CD4-positive, CD25-positive, alpha-beta regulatory T cell (primary cell): ENCODE results near the gene IFI16. TPM values are rescaled to one million over a fixed set of nuclear protein-coding genes. Genes with fewer than 3 reads are reported as not detected.

Experiments
- ATAC-seq, 2 donors: fragments of 150-1000 bp; cut with Tn5 transposase; one replicate each; pipeline ENCODE4 v1.10.0; 2021; ENCODE audit warnings: low read depth in 2 of 2, moderate number of reproducible peaks in 2 of 2, moderate library complexity in 1 of 2
- DNase-seq, 3 donors: peaks; one replicate each; pipeline versions ENCODE4 v3.0.0 to v3.0.0-alpha.2; 2012 to 2022; ENCODE audit warnings: mixed read lengths in 1 of 3
- H3K27ac ChIP-seq: one replicate; pipeline ENCODE4 v1.7.0; 2013; ENCODE audit warnings: mild to moderate bottlenecking, low read length; ENCODE audit not compliant: insufficient read depth, poor library complexity, severe bottlenecking
- H3K27me3 ChIP-seq: one replicate; pipeline ENCODE4 v1.7.0; 2013; ENCODE audit warnings: low read length; ENCODE audit not compliant: control insufficient read depth, insufficient read depth
- H3K36me3 ChIP-seq: one replicate; pipeline ENCODE4 v1.7.0; 2013; ENCODE audit warnings: mild to moderate bottlenecking, low read length, moderate library complexity; ENCODE audit not compliant: control insufficient read depth, insufficient read depth
- H3K4me1 ChIP-seq: 2 replicates; pipeline ENCODE4 v1.7.0; 2013; ENCODE audit warnings: mild to moderate bottlenecking, low read length; ENCODE audit not compliant: insufficient read depth, control insufficient read depth, poor library complexity, severe bottlenecking
- H3K4me3 ChIP-seq: one replicate; pipeline ENCODE4 v1.7.0; 2013; ENCODE audit warnings: low read depth, mild to moderate bottlenecking, low read length, moderate library complexity
- H3K9me3 ChIP-seq, 2 experiments: 1 replicate in 1 of 2; 2 replicates in 1 of 2; pipeline ENCODE4 v1.7.0; 2013; ENCODE audit warnings: low read length in 2 of 2, mild to moderate bottlenecking in 1 of 2, moderate library complexity in 1 of 2; ENCODE audit not compliant: control insufficient read depth in 2 of 2
- H3K27ac Mint-ChIP-seq, 3 donors: one replicate each; pipeline ENCODE4 v1.8.0; 2020 to 2022; ENCODE audit warnings: mild to moderate bottlenecking in 3 of 3, mixed read lengths in 3 of 3, moderate library complexity in 2 of 3
- H3K27me3 Mint-ChIP-seq: one replicate; pipeline ENCODE4 v1.8.0; 2022; ENCODE audit warnings: mild to moderate bottlenecking, mixed read lengths
- H3K36me3 Mint-ChIP-seq: one replicate; pipeline ENCODE4 v1.8.0; 2020; ENCODE audit warnings: mixed read lengths
- H3K4me1 Mint-ChIP-seq, 4 donors: one replicate each; pipeline ENCODE4 v1.8.0; 2020 to 2022; ENCODE audit warnings: mixed read lengths in 4 of 4, mild to moderate bottlenecking in 1 of 4
- H3K4me3 Mint-ChIP-seq, 4 donors: one replicate each; pipeline ENCODE4 v1.8.0; 2020 to 2022; ENCODE audit warnings: mild to moderate bottlenecking in 4 of 4, mixed read lengths in 4 of 4, moderate library complexity in 3 of 4
- H3K9me3 Mint-ChIP-seq, 7 donors: one replicate each; pipeline ENCODE4 v1.8.0; 2020 to 2022; ENCODE audit warnings: mixed read lengths in 7 of 7, mild to moderate bottlenecking in 3 of 7, moderate library complexity in 2 of 7
- polyA plus RNA-seq, 4 donors: library from polyadenylated mRNA; unstranded; fragments of 300-500 nt; fragmentation: Illumina TruSeq; gene quantifications; one replicate each; pipeline ENCODE4 v1.2.3, GENCODE V29; 2021
- total RNA-seq: library from RNA; stranded (reverse); gene quantifications from one replicate; pipeline ENCODE4 v1.2.3, GENCODE V29; 2022

The IFI16 gene
- total and polyA plus RNA-seq, 5 donors from 2014 or later = 90.4 to 130 (median 108) TPM

DNA sequence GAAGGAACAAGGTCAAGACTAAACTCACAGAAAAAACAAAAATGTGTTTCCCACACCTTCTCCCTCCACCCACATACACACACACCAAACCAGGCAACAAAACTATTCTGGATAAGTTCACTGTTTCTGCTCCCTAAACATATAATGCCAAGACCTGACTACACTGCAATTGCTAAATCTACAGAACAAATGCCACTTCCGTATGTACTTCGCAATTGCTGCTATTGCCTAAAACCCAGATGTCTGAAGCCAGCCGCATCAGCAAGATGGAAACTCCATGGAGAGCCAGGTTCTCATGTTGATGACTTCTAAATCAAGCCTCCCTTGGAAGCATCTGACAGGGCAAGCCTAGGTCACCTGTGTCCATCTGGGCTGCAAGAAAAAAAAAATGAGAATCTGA, 75.2 kb downstream of the IFI16 start:
- H3K27me3 ChIP-seq = peaks cover 2% of the 10 kb centered on the region
- Mint-ChIP-seq H3K36me3 (no peaks in the 10 kb centered on the region), H3K4me3 (no peak overlapping the region), H3K27me3 (peaks cover 9% of the 10 kb centered on the region), H3K9me3 (peaks cover 0 to 1% (median 0%) of the 10 kb centered on the region in 7 donors), H3K27ac (no peak overlapping the region), H3K4me1 (peaks cover 0 to 6% (median 2%) of the 10 kb centered on the region in 4 donors)
- H3K4me1 ChIP-seq = no peaks in the 10 kb centered on the region
- ATAC-seq = no peak
- no peak overlapping the region for H3K27ac ChIP-seq
- no peaks in the 10 kb centered on the region for H3K36me3 ChIP-seq
- no peaks in the 10 kb centered on the region for H3K9me3 ChIP-seq
- H3K4me3 ChIP-seq = no peak overlapping the region
- no peak for DNase-seq

DNA sequence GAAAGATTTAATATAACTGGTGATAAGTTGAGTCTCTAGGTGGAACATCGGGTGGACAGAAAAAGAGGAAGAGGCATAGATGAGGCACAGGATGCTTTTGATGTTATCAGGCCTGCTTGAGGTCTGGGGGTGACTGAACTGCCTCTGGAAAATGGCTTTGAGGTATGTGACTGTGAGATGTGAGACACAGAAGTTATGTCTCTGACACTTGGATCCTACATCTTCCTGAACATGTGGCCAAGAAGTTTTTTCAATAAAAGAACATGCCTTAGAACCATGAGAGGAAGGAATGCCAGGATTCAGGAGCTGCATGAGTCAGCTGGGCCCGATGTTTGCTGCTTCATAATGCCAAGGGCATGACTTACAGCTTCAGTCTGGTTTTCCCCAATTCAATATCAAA, 78.3 kb downstream of the IFI16 start:
- Mint-ChIP-seq H3K9me3 (peaks cover 0 to under 1% (median 0%) of the 10 kb centered on the region in 7 donors), H3K4me3 (no peak overlapping the region), H3K36me3 (no peaks in the 10 kb centered on the region), H3K27me3 (peaks cover 2% of the 10 kb centered on the region), H3K27ac (no peak overlapping the region), H3K4me1 (peaks cover 5 to 16% (median 11%) of the 10 kb centered on the region in 4 donors)
- DNase-seq (no peak), ATAC-seq (no peak)
- Histone ChIP-seq H3K27ac (no peak overlapping the region), H3K36me3 (no peaks in the 10 kb centered on the region), H3K27me3 (no peaks in the 10 kb centered on the region), H3K9me3 (no peaks in the 10 kb centered on the region), H3K4me1 (no peaks in the 10 kb centered on the region), H3K4me3 (no peak overlapping the region)

DNA sequence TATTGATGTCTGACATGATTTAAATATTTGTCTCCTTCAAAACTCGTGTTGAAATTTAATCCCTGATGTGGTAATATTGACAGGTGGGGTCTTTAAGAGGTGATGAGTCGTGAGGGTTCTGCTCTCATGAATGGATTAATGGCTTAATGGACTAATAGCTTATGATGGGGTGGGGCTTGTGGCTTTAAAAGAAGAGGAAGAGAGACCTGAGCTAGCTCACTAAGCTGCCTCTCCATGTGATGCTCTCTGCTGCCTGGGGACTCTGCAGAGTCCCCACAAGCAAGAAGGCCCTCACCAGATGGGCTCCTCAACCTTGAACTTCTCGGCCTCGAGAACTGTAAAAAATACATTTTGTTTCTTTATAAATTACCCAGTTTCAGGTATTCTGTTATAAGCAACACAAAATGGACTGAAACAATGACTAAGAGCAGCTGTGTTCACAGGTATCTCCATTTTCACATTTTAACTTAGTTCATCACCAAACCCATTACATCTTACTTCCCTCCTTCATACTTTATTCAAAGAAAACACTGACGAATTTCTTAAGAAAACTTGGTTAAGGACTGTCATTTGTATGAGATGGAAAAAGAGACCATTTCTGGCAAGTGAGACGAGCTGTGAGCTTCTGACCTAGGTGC, 79.0 kb downstream of the IFI16 start:
- Mint-ChIP-seq H3K4me3 (no peak overlapping the region), H3K9me3 (no peaks in the 10 kb centered on the region), H3K4me1 (peaks cover 5 to 16% (median 11%) of the 10 kb centered on the region in 4 donors), H3K27me3 (no peaks in the 10 kb centered on the region), H3K36me3 (no peaks in the 10 kb centered on the region), H3K27ac (no peak overlapping the region)
- no peak overlapping the region for H3K27ac ChIP-seq
- H3K4me3 ChIP-seq = no peak overlapping the region
- H3K9me3 ChIP-seq = no peaks in the 10 kb centered on the region
- ATAC-seq = no peak
- no peaks in the 10 kb centered on the region for H3K36me3 ChIP-seq
- H3K27me3 ChIP-seq = no peaks in the 10 kb centered on the region
- H3K4me1 ChIP-seq = no peaks in the 10 kb centered on the region
- no peak for DNase-seq

DNA sequence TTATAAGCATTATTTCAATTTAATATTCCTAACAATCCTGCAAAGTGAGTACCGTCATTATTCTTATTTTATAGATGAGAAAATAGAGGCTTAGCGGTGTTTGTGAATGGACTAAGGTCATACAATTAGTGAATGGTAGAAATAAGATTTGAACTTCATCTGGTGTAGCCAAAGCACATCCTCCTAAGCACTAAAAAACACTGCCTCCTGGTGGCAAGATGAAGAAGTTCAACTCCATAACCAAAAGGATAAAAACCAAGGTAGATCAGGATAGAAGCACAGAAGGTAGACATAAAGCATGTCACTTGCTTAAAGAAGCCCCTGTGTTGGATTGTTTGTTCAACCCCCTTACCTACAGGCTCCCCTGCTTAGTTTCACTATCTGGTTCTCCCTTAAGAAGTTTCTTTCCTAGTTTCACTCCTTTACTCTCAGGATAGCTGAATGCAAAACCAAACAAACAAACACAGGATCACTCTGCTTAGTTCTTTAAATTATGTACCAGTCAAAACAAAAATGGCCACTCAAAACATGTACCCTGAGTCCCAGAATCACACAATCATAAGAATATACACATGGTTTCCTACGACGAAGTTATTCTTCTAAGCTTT, 79.6 kb downstream of the IFI16 start:
- Histone ChIP-seq H3K36me3 (no peaks in the 10 kb centered on the region), H3K9me3 (no peaks in the 10 kb centered on the region), H3K27me3 (no peaks in the 10 kb centered on the region), H3K27ac (no peak overlapping the region), H3K4me1 (no peaks in the 10 kb centered on the region), H3K4me3 (no peak overlapping the region)
- Mint-ChIP-seq H3K9me3 (no peaks in the 10 kb centered on the region), H3K27ac (no peak overlapping the region), H3K4me1 (peaks cover 5 to 16% (median 11%) of the 10 kb centered on the region in 4 donors), H3K36me3 (no peaks in the 10 kb centered on the region), H3K27me3 (no peaks in the 10 kb centered on the region), H3K4me3 (no peak overlapping the region)
- DNase-seq (peak in 2 of 3 donors; percentile 34 to 58), ATAC-seq (no peak)

DNA sequence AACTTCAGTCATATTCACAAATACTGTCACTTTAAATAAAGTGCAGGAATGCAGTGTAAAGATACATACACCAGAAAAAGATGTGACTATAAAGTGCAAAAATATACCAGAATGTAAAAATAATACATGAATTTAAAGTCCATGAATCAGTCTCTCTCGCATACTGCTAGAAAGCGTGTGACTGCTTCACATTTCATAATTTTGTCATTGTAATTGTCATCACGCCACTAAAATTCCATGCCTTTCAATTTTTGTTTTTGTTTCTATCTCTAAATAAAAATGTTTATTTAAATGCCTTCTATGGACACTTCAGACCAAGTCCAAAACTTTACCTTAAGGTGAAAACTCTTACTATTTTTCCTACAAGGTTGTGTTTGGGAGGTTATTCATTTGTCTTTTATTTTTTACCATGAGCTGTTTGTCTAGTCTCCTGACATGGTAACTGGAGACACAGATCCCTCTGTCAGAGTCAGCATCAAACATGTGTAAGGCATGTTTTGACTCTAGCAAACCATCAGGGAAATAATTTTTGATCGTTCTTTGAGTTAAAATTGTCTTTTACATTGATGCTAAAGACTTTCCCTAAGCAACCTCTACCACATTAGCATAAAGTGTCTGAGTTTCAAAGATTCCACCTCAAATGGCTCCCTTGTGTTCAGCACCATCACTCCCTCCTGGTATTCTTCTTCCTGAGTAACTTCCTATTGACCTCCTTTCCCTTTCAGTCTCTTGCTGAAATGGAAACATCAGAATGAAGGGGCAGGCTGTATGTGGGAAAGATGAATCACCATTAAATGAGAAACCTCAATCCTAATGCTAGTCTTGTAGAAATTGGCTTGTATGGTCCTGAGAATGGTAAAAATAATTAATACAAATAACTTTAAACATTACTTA, 80.8 kb downstream of the IFI16 start:
- H3K4me3 Mint-ChIP-seq = no peak overlapping the region
- Histone ChIP-seq H3K27ac (no peak overlapping the region), H3K4me3 (no peak overlapping the region), H3K36me3 (no peaks in the 10 kb centered on the region), H3K9me3 (no peaks in the 10 kb centered on the region), H3K27me3 (no peaks in the 10 kb centered on the region), H3K4me1 (no peaks in the 10 kb centered on the region)
- no peaks in the 10 kb centered on the region for H3K27me3 Mint-ChIP-seq
- H3K36me3 Mint-ChIP-seq = no peaks in the 10 kb centered on the region
- no peak for DNase-seq
- no peaks in the 10 kb centered on the region for H3K9me3 Mint-ChIP-seq
- H3K27ac Mint-ChIP-seq = peak overlapping the region in 1 of 3 donors; percentile 27
- ATAC-seq = no peak
- H3K4me1 Mint-ChIP-seq = peaks cover 5 to 16% (median 11%) of the 10 kb centered on the region in 4 donors

DNA sequence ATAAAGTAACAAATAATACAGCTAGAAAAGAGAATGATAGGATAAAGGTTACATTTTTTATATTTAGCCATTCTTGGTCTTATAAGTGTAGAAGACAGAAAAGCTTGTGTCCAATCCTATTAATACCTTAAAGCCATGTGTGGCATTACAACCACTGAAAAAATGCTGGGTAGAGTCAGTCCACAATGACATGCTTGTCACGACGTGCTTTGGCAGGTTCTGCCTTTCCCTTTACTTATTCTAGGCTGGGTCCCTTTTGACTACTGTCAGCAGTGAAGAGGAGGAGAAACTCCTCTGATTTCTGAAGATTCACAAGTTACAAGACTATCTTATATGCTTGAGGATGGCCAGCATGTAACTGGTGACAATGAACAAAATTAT, 81.5 kb downstream of the IFI16 start:
- Mint-ChIP-seq H3K4me1 (peaks cover 5 to 16% (median 11%) of the 10 kb centered on the region in 4 donors), H3K4me3 (no peak overlapping the region), H3K27me3 (no peaks in the 10 kb centered on the region), H3K27ac (peak overlapping the region in 1 of 3 donors; percentile 27), H3K36me3 (no peaks in the 10 kb centered on the region), H3K9me3 (no peaks in the 10 kb centered on the region)
- Histone ChIP-seq H3K4me1 (no peaks in the 10 kb centered on the region), H3K36me3 (no peaks in the 10 kb centered on the region), H3K27me3 (no peaks in the 10 kb centered on the region), H3K9me3 (no peaks in the 10 kb centered on the region), H3K4me3 (no peak overlapping the region), H3K27ac (no peak overlapping the region)
- no peak for ATAC-seq
- no peak for DNase-seq

DNA sequence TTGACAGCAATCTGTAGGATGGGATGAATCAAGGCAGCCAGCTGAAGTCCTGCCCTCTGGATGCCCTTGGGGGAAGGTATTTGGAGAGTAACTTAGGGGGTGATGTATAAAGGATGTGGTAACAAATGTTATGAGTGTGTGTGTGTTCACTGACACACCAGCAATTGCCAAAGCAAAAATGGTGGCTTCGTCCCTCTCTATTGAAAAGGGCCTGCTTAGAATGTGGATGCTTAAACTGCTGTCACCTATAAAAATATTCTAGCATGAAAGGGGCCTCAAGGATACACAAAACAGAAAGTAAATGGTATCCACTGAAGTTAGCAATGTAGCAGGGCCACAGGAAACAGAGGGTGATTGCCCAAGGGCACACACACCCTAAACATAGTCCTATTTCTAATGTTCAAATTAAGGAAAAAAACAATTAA, 81.9 kb downstream of the IFI16 start:
- peak overlapping the region; percentile 2 to 53 (median 11) for H3K27ac Mint-ChIP-seq
- H3K4me3 Mint-ChIP-seq = no peak overlapping the region
- H3K27me3 Mint-ChIP-seq = no peaks in the 10 kb centered on the region

More for the DNA sequence above, 81.9 kb downstream of the IFI16 start:
- Mint-ChIP-seq H3K9me3 (no peaks in the 10 kb centered on the region), H3K36me3 (no peaks in the 10 kb centered on the region), H3K4me1 (peaks cover 5 to 16% (median 11%) of the 10 kb centered on the region in 4 donors)
- Histone ChIP-seq H3K36me3 (no peaks in the 10 kb centered on the region), H3K27ac (no peak overlapping the region), H3K27me3 (no peaks in the 10 kb centered on the region), H3K4me1 (no peaks in the 10 kb centered on the region), H3K4me3 (no peak overlapping the region), H3K9me3 (no peaks in the 10 kb centered on the region)
- DNase-seq (peak in 2 of 3 donors; percentile 5 to 34), ATAC-seq (peak; percentile 46 to 63)
